Peyer's patch (tissue), 4 donors: ENCODE data around the gene RGS1. TPM values are rescaled to one million over a fixed set of nuclear protein-coding genes. Genes with fewer than 3 reads are reported as not detected.

Experiments
- DNase-seq, 3 donors: peaks; one replicate each; pipeline ENCODE4 v3.0.0-alpha.2; 2017 to 2019
- H3K27ac ChIP-seq, 4 donors: fragments of 200-600 bp; sonication (generic); one replicate each; pipeline ENCODE4 v1.5.1; 2016 to 2019
- H3K27me3 ChIP-seq, 2 donors: fragments of 200-600 bp; sonication (generic); one replicate each; pipeline ENCODE4 v1.5.1; 2019
- H3K36me3 ChIP-seq, 3 donors: fragments of 200-600 bp; sonication (generic); one replicate each; pipeline ENCODE4 v1.5.1; 2016 to 2019
- H3K4me1 ChIP-seq, 4 donors: fragments of 200-600 bp; sonication (generic); one replicate each; pipeline ENCODE4 v1.5.1; 2016 to 2019
- H3K4me3 ChIP-seq, 4 donors: fragments of 200-600 bp; sonication (generic); 1 replicate in 3 of 4; 2 replicates in 1 of 4; pipeline ENCODE4 v1.5.1; 2016 to 2019; ENCODE audit warnings: mild to moderate bottlenecking in 1 of 4
- H3K9me3 ChIP-seq, 4 donors: fragments of 200-600 bp; sonication (generic); one replicate each; pipeline ENCODE4 v1.5.1; 2016 to 2019; ENCODE audit warnings: mild to moderate bottlenecking in 1 of 4
- CTCF ChIP-seq, 6 experiments: fragments of 450-650 bp in 4 of 6; fragments of 200-600 bp in 2 of 6; sonication (generic) in 1 of 6; IDR thresholded peaks; one replicate each; pipeline ENCODE4 v1.5.1; 2017 to 2019; ENCODE audit warnings: antibody characterized with exemption in 6 of 6, mild to moderate bottlenecking in 3 of 6, moderate library complexity in 1 of 6
- POLR2A ChIP-seq, 2 donors: fragments of 450-650 bp; IDR thresholded peaks; one replicate each; pipeline ENCODE4 v1.5.1; 2017; ENCODE audit warnings: antibody characterized with exemption in 2 of 2, mild to moderate bottlenecking in 2 of 2, moderate library complexity in 2 of 2
- total RNA-seq, 4 donors: library from RNA; depleted of rRNA; stranded (reverse); fragments of >200 nt; gene quantifications; one replicate each; pipeline ENCODE4 v1.1.0, GENCODE V29; 2016

RGS1 gene
- total RNA-seq, 4 donors from 2014 or later: 5.3 to 149 (median 20.0) TPM

GRCh38 chr1:192580351-192580962 lies 4.9 kb downstream of the RGS1 start:
- Histone ChIP-seq H3K9me3 (no peaks in the 10 kb centered on the region), H3K27me3 (no peaks in the 10 kb centered on the region), H3K4me3 (peak overlapping the region in 1 of 4 donors; percentile 44), H3K36me3 (no peaks in the 10 kb centered on the region), H3K27ac (peak overlapping the region in 1 of 4 donors; percentile 65), H3K4me1 (no peaks in the 10 kb centered on the region)
- TF ChIP-seq CTCF (IDR thresholded peaks at IDR 0.05) (peak in 4 of 6 experiments; percentile 30 to 57 (median 44)), POLR2A (IDR thresholded peaks at IDR 0.05) (no peak)
- DNase-seq: no peak

GRCh38 chr1:192581131-192581927 lies 5.8 kb downstream of the RGS1 start:
- Histone ChIP-seq H3K27ac (peak overlapping the region in 1 of 4 donors; percentile 65), H3K4me3 (no peak overlapping the region)

GRCh38 chr1:192584866-192585265 lies 9.3 kb downstream of the RGS1 start:
- Histone ChIP-seq H3K4me3 (no peak overlapping the region), H3K4me1 (peaks cover 0 to 5% (median 0%) of the 10 kb centered on the region in 4 donors), H3K9me3 (no peaks in the 10 kb centered on the region), H3K27ac (no peak overlapping the region), H3K27me3 (no peaks in the 10 kb centered on the region), H3K36me3 (no peaks in the 10 kb centered on the region)
- no peak for DNase-seq
- TF ChIP-seq CTCF (IDR thresholded peaks at IDR 0.05) (no peak), POLR2A (IDR thresholded peaks at IDR 0.05) (no peak)

More at GRCh38 chr1:192581131-192581927, 5.8 kb downstream of the RGS1 start:
- Histone ChIP-seq H3K9me3 (no peaks in the 10 kb centered on the region), H3K36me3 (no peaks in the 10 kb centered on the region), H3K27me3 (no peaks in the 10 kb centered on the region), H3K4me1 (no peaks in the 10 kb centered on the region)
- no peak for DNase-seq
- TF ChIP-seq POLR2A (IDR thresholded peaks at IDR 0.05) (no peak), CTCF (IDR thresholded peaks at IDR 0.05) (no peak)

- TF ChIP-seq CTCF (IDR thresholded peaks at IDR 0.05): no peak
- TF ChIP-seq POLR2A (IDR thresholded peaks at IDR 0.05): no peak
These were observed 12.1 kb downstream of the RGS1 start for GRCh38 chr1:192587386-192588266.

DNA sequence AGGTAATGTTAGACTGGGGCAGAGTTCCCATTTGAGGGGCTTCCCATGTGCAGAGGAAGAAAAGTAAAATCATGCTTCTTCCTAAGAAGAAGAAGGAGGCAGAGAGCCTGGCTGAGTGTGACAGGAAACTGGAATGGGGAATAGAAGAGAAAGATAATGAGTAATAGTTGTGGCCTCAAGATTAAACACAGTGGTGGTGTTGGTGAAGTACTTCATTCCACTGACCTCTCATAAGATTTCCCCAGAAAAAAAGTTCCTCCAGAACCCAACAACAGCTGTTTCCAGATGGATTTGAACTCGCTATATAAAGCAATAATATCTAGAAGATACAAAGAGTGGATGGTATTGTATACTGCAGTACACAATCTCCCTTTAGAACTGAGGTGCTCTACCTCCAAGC lies 13.0 kb downstream of the RGS1 start:
- peaks cover 0 to 5% (median 0%) of the 10 kb centered on the region in 4 donors for H3K4me1 ChIP-seq
- no peak for DNase-seq
- no peaks in the 10 kb centered on the region for H3K9me3 ChIP-seq
- no peaks in the 10 kb centered on the region for H3K36me3 ChIP-seq
- peak overlapping the region in 1 of 4 donors; percentile 9 for H3K27ac ChIP-seq
- TF ChIP-seq CTCF (IDR thresholded peaks at IDR 0.05) (no peak), POLR2A (IDR thresholded peaks at IDR 0.05) (no peak)
- no peaks in the 10 kb centered on the region for H3K27me3 ChIP-seq
- no peak overlapping the region for H3K4me3 ChIP-seq

More at GRCh38 chr1:192587386-192588266, 12.1 kb downstream of the RGS1 start:
- Histone ChIP-seq H3K36me3 (no peaks in the 10 kb centered on the region), H3K27me3 (no peaks in the 10 kb centered on the region), H3K4me3 (no peak overlapping the region), H3K4me1 (peaks cover 0 to 5% (median 0%) of the 10 kb centered on the region in 4 donors), H3K27ac (peak overlapping the region in 2 of 4 donors; percentile 6 to 50), H3K9me3 (no peaks in the 10 kb centered on the region)
- DNase-seq: no peak
